ENCODE data around the gene OSBPL3.

Gene OSBPL3

GRCh38 chr7:25012254-25012653, 32.3 kb upstream of the OSBPL3 start:
- Histone ChIP-seq H3K4me2 (no peak overlapping the region), H3K4me3 (no peak overlapping the region), H4K20me1 (no peaks in the 10 kb centered on the region), H3K4me1 (no peaks in the 10 kb centered on the region), H3K9me3 (replicated peaks in 1 of 11) (peaks cover 8 to 16% (median 14%) of the 10 kb centered on the region in 11 experiments; a peak in 20 of 22 replicates), H3K9ac (no peak overlapping the region), H3K36me3 (no peaks in the 10 kb centered on the region), H3K27ac (no peak overlapping the region), H3K27me3 (no peaks in the 10 kb centered on the region)
- no peak for TF ChIP-seq Cebpa-rat (IDR thresholded peaks at IDR 0.05)

GRCh38 chr7:25009257-25009656, 29.3 kb upstream of the OSBPL3 start:
- Histone ChIP-seq H3K4me2 (no peak overlapping the region), H3K9me3 (replicated peaks in 1 of 11) (peaks cover 5 to 8% (median 7%) of the 10 kb centered on the region in 11 experiments; a peak in 18 of 22 replicates), H3K36me3 (no peaks in the 10 kb centered on the region), H3K4me3 (no peak overlapping the region), H3K27me3 (no peaks in the 10 kb centered on the region), H3K4me1 (no peaks in the 10 kb centered on the region), H3K9ac (no peak overlapping the region), H4K20me1 (no peaks in the 10 kb centered on the region), H3K27ac (no peak overlapping the region)
- no peak for TF ChIP-seq Cebpa-rat (IDR thresholded peaks at IDR 0.05)

GRCh38 chr7:25007668-25008067, 27.7 kb upstream of the OSBPL3 start:
- Histone ChIP-seq H3K9me3 (replicated peaks in 1 of 11) (peaks cover 5 to 12% (median 7%) of the 10 kb centered on the region in 11 experiments; a peak in 18 of 22 replicates), H3K4me3 (no peak overlapping the region), H3K27ac (no peak overlapping the region), H3K36me3 (no peaks in the 10 kb centered on the region), H3K4me2 (no peak overlapping the region), H4K20me1 (no peaks in the 10 kb centered on the region), H3K27me3 (no peaks in the 10 kb centered on the region), H3K4me1 (no peaks in the 10 kb centered on the region), H3K9ac (no peak overlapping the region)
- no peak for TF ChIP-seq Cebpa-rat (IDR thresholded peaks at IDR 0.05)

GRCh38 chr7:25006276-25006675, 26.3 kb upstream of the OSBPL3 start:
- peaks cover 15 to 25% (median 17%) of the 10 kb centered on the region in 11 experiments for H3K9me3 ChIP-seq (replicated peaks in 1 of 11)
- H3K36me3 ChIP-seq = no peaks in the 10 kb centered on the region
- H3K4me1 ChIP-seq = no peaks in the 10 kb centered on the region
- no peak overlapping the region for H3K9ac ChIP-seq
- H3K4me2 ChIP-seq = no peak overlapping the region
- no peaks in the 10 kb centered on the region for H3K27me3 ChIP-seq
- no peak for TF ChIP-seq Cebpa-rat (IDR thresholded peaks at IDR 0.05)
- no peak overlapping the region for H3K27ac ChIP-seq
- no peaks in the 10 kb centered on the region for H4K20me1 ChIP-seq
- no peak overlapping the region for H3K4me3 ChIP-seq

GRCh38 chr7:25005658-25006057, 25.7 kb upstream of the OSBPL3 start:
- no peak overlapping the region for H3K9ac ChIP-seq
- no peaks in the 10 kb centered on the region for H4K20me1 ChIP-seq
- no peaks in the 10 kb centered on the region for H3K4me1 ChIP-seq
- no peak overlapping the region for H3K27ac ChIP-seq
- no peak overlapping the region for H3K4me2 ChIP-seq
- no peak overlapping the region for H3K4me3 ChIP-seq
- peaks cover 21 to 31% (median 23%) of the 10 kb centered on the region in 11 experiments for H3K9me3 ChIP-seq (replicated peaks in 1 of 11)
- no peak for TF ChIP-seq Cebpa-rat (IDR thresholded peaks at IDR 0.05)
- H3K27me3 ChIP-seq = no peaks in the 10 kb centered on the region
- no peaks in the 10 kb centered on the region for H3K36me3 ChIP-seq

- no peaks in the 10 kb centered on the region for H4K20me1 ChIP-seq
These were observed 22.8 kb upstream of the OSBPL3 start for GRCh38 chr7:25002786-25003185.

GRCh38 chr7:24995466-24995865, 15.5 kb upstream of the OSBPL3 start:
- Histone ChIP-seq H3K4me2 (no peak overlapping the region), H3K27me3 (no peaks in the 10 kb centered on the region), H4K20me1 (no peaks in the 10 kb centered on the region), H3K4me1 (no peaks in the 10 kb centered on the region), H3K27ac (no peak overlapping the region), H3K9me3 (replicated peaks in 1 of 11) (peaks cover 2 to 11% (median 2%) of the 10 kb centered on the region in 11 experiments), H3K36me3 (no peaks in the 10 kb centered on the region), H3K9ac (no peak overlapping the region), H3K4me3 (no peak overlapping the region)
- no peak for TF ChIP-seq Cebpa-rat (IDR thresholded peaks at IDR 0.05)

More at GRCh38 chr7:25002786-25003185, 22.8 kb upstream of the OSBPL3 start:
- H3K9me3 ChIP-seq (replicated peaks in 1 of 11) = peaks cover 18 to 30% (median 21%) of the 10 kb centered on the region in 11 experiments
- no peak overlapping the region for H3K9ac ChIP-seq
- H3K4me1 ChIP-seq = no peaks in the 10 kb centered on the region
- no peak for TF ChIP-seq Cebpa-rat (IDR thresholded peaks at IDR 0.05)
- H3K4me2 ChIP-seq = no peak overlapping the region
- no peak overlapping the region for H3K27ac ChIP-seq
- no peaks in the 10 kb centered on the region for H3K27me3 ChIP-seq
- H3K4me3 ChIP-seq = no peak overlapping the region
- no peaks in the 10 kb centered on the region for H3K36me3 ChIP-seq

- Histone ChIP-seq H3K36me3 (no peaks in the 10 kb centered on the region), H4K20me1 (no peaks in the 10 kb centered on the region), H3K9ac (no peak overlapping the region), H3K4me3 (no peak overlapping the region), H3K9me3 (replicated peaks in 1 of 11) (no peaks in the 10 kb centered on the region), H3K4me1 (no peaks in the 10 kb centered on the region), H3K27me3 (no peaks in the 10 kb centered on the region), H3K4me2 (no peak overlapping the region), H3K27ac (no peak overlapping the region)
- TF ChIP-seq Cebpa-rat (IDR thresholded peaks at IDR 0.05) = no peak
These were observed 12.3 kb upstream of the OSBPL3 start for GRCh38 chr7:24992314-24992713.

- H4K20me1 ChIP-seq = no peaks in the 10 kb centered on the region
- no peaks in the 10 kb centered on the region for H3K9me3 ChIP-seq (replicated peaks in 1 of 11)
- no peaks in the 10 kb centered on the region for H3K27me3 ChIP-seq
- no peak overlapping the region for H3K4me2 ChIP-seq
- no peaks in the 10 kb centered on the region for H3K4me1 ChIP-seq
- no peak overlapping the region for H3K27ac ChIP-seq
- no peak overlapping the region for H3K4me3 ChIP-seq
- H3K36me3 ChIP-seq = no peaks in the 10 kb centered on the region
- no peak overlapping the region for H3K9ac ChIP-seq
- no peak for TF ChIP-seq Cebpa-rat (IDR thresholded peaks at IDR 0.05)
These were observed 11.4 kb upstream of the OSBPL3 start for GRCh38 chr7:24991353-24991752.

GRCh38 chr7:24987331-24987842, 7.4 kb upstream of the OSBPL3 start:
- TF ChIP-seq Cebpa-rat (IDR thresholded peaks at IDR 0.05) = no peak
- no peak overlapping the region for H3K4me2 ChIP-seq
- no peaks in the 10 kb centered on the region for H3K36me3 ChIP-seq
- no peaks in the 10 kb centered on the region for H4K20me1 ChIP-seq
- H3K4me3 ChIP-seq = no peak overlapping the region
- no peak overlapping the region for H3K9ac ChIP-seq
- H3K9me3 ChIP-seq (replicated peaks in 1 of 11) = peaks cover 0 to 30% (median 26%) of the 10 kb centered on the region in 11 experiments; a peak in 18 of 22 replicates
- no peak overlapping the region for H3K27ac ChIP-seq
- H3K4me1 ChIP-seq = peaks cover 0 to 28% (median 9%) of the 10 kb centered on the region in 10 experiments; a peak in 17 of 20 replicates
- H3K27me3 ChIP-seq = peaks cover 0 to 3% (median 0%) of the 10 kb centered on the region in 11 experiments; a peak in 2 of 22 replicates
